Osteocyte (in vitro differentiated cells): ENCODE data around the gene LRRC18. TPM values are rescaled to one million over a fixed set of nuclear protein-coding genes. Genes with fewer than 3 reads are reported as not detected.
A peak's percentile ranks its signal among the peaks of the same experiment; 100 is the strongest.

Experiments
- DNase-seq: peaks from one replicate; pipeline ENCODE4 v3.0.0; 2021; ENCODE audit warnings: mixed read lengths; ENCODE audit not compliant: unreplicated experiment; ENCODE audit errors: extremely low spot score
- H3K27ac Mint-ChIP-seq: one replicate; pipeline ENCODE4 v1.8.0; 2021; ENCODE audit warnings: mild to moderate bottlenecking, mixed read lengths; ENCODE audit not compliant: unreplicated experiment
- H3K27me3 Mint-ChIP-seq: one replicate; pipeline ENCODE4 v1.8.0; 2021; ENCODE audit warnings: mixed read lengths; ENCODE audit not compliant: unreplicated experiment
- H3K36me3 Mint-ChIP-seq: one replicate; pipeline ENCODE4 v1.8.0; 2021; ENCODE audit warnings: mixed read lengths; ENCODE audit not compliant: unreplicated experiment
- H3K4me1 Mint-ChIP-seq: one replicate; pipeline ENCODE4 v1.8.0; 2021; ENCODE audit warnings: mixed read lengths; ENCODE audit not compliant: unreplicated experiment
- H3K4me3 Mint-ChIP-seq: one replicate; pipeline ENCODE4 v1.8.0; 2021; ENCODE audit warnings: mild to moderate bottlenecking, moderate library complexity, mixed read lengths; ENCODE audit not compliant: unreplicated experiment
- H3K9me3 Mint-ChIP-seq: one replicate; pipeline ENCODE4 v1.8.0; 2021; ENCODE audit warnings: mixed read lengths; ENCODE audit not compliant: unreplicated experiment
- total RNA-seq: library from RNA; stranded (reverse); gene quantifications from 2 replicates; pipeline ENCODE4 v1.2.1, GENCODE V29; 2021
- TF ChIP-seq, protein P1 (sequence below): fragments of 200-600 bp; sonication (generic); IDR thresholded peaks from 2 replicates; pipeline ENCODE4 v1.5.0; 2021; ENCODE audit warnings: antibody characterized with exemption, mild to moderate bottlenecking, moderate library complexity

Gene LRRC18
- total RNA-seq, 1 donor from 2014 or later = not detected

DNA sequence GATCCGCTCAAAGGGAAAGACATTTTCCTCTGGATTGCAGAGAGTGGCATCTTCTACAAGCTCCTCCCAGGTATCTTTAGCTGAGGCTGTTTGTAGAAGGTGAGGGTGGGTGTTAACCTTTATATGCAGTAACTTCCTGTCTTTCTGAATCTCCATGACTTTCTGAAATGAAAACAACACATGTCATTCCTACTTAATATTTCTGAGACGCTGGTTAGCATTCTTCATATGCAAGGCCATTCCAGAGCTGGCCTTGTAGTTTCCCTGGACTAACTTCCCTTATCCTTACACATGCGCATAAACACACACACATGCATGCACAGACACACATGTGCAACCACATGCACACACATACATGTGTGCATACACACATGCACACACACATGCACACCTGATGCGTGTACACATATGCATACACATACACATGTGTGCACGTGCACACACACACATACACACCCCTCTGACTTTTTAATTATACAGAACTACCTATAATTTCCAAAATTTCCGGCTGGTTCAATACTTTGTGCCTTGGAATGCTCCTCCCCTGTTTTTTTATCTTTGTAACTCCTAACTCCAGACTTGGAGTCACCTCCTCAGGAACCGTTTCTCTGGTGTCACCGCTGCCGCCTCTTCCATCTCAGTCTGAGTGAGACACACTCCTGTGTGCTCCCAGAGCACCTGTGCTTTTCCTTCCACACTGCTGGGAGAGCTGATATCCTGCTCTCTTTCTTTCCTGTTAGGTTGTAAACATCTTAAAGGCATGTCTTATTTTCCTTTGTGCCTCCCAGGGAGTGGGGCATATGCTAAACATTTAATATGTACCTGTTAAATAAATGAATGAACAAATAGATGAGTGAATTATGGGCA lies 55.2 kb downstream of the LRRC18 start:
- H3K36me3 Mint-ChIP-seq = no peaks in the 10 kb centered on the region
- DNase-seq = peak; percentile 54

DNA sequence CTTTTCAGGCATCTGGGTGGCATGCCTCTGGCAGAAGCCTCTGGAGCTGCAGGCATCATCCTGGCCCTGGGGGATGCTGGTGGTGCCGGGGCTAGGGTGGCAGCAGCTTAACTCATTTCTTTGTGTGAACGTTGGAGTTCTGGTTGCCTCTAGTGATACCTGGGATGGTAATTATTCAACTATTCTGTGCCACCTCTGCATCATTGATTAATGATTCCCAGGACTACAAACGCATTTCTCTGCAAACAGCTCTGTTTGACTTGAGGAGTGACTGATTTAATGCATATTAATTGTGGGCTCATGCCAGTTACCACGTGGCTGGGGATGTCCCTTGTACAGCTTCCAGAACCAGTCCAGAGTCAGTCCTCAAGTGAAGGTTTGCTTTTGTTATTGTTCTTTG lies 55.9 kb downstream of the LRRC18 start:
- Mint-ChIP-seq H3K27me3 (no peaks in the 10 kb centered on the region), H3K4me1 (no peaks in the 10 kb centered on the region), H3K27ac (no peak overlapping the region), H3K9me3 (no peaks in the 10 kb centered on the region), H3K36me3 (no peaks in the 10 kb centered on the region), H3K4me3 (no peak overlapping the region)
- TF ChIP-seq, protein P1, sequence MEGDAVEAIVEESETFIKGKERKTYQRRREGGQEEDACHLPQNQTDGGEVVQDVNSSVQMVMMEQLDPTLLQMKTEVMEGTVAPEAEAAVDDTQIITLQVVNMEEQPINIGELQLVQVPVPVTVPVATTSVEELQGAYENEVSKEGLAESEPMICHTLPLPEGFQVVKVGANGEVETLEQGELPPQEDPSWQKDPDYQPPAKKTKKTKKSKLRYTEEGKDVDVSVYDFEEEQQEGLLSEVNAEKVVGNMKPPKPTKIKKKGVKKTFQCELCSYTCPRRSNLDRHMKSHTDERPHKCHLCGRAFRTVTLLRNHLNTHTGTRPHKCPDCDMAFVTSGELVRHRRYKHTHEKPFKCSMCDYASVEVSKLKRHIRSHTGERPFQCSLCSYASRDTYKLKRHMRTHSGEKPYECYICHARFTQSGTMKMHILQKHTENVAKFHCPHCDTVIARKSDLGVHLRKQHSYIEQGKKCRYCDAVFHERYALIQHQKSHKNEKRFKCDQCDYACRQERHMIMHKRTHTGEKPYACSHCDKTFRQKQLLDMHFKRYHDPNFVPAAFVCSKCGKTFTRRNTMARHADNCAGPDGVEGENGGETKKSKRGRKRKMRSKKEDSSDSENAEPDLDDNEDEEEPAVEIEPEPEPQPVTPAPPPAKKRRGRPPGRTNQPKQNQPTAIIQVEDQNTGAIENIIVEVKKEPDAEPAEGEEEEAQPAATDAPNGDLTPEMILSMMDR = no peak
- DNase-seq = peak; percentile 42

More for the DNA sequence above, 55.2 kb downstream of the LRRC18 start:
- Mint-ChIP-seq H3K27me3 (no peaks in the 10 kb centered on the region), H3K4me1 (no peaks in the 10 kb centered on the region), H3K9me3 (no peaks in the 10 kb centered on the region), H3K27ac (no peak overlapping the region), H3K4me3 (no peak overlapping the region)
- TF ChIP-seq, protein P1 = no peak

DNA sequence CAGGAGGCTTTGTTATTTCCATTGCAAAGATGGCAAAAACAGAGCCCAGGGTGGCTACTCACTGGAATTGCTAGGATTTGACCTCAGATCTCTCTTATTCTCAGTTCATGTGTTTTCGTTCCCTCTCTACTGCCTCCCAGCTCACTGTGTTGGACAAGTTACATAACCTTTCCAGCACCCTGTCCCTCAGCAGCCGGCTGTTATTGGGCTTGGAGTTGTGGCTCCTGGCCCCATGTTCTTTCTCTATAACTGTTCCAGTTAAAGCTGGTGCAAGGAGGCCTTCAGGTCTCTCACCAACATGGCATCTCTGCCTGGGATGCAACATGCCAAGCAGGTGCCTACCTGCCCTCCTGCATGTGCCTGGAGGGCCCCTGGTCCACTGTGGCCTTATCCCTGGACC lies 56.8 kb downstream of the LRRC18 start:
- H3K27ac Mint-ChIP-seq = no peak overlapping the region
- H3K36me3 Mint-ChIP-seq = no peaks in the 10 kb centered on the region
- H3K9me3 Mint-ChIP-seq = no peaks in the 10 kb centered on the region
- H3K4me3 Mint-ChIP-seq = no peak overlapping the region
- no peaks in the 10 kb centered on the region for H3K27me3 Mint-ChIP-seq
- peak; percentile 74 for DNase-seq
- TF ChIP-seq, protein P1 = no peak
- no peaks in the 10 kb centered on the region for H3K4me1 Mint-ChIP-seq

DNA sequence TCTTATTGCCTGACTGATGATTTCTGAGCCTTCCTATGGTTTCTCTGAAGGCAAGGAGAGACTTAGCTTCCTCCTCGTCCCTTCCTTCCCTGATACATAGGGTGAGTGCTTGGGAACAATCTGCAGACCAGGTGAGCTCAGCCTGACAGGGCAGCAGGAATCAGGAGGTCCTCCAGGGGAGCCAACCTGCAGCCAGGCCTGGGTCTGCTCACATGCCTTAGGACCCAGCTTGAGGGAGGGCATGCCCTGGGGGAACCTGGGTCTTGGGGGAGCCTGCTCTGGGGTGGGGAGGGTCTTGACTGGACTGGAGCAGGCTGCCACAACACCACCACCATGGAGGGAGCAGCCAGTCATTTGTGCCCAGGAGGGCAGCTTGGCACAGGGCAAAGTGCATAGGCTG lies 57.7 kb downstream of the LRRC18 start:
- Mint-ChIP-seq H3K27me3 (no peaks in the 10 kb centered on the region), H3K27ac (no peak overlapping the region), H3K4me1 (no peaks in the 10 kb centered on the region), H3K4me3 (no peak overlapping the region), H3K36me3 (no peaks in the 10 kb centered on the region), H3K9me3 (no peaks in the 10 kb centered on the region)
- TF ChIP-seq, protein P1 = no peak
- peak; percentile 74 for DNase-seq

DNA sequence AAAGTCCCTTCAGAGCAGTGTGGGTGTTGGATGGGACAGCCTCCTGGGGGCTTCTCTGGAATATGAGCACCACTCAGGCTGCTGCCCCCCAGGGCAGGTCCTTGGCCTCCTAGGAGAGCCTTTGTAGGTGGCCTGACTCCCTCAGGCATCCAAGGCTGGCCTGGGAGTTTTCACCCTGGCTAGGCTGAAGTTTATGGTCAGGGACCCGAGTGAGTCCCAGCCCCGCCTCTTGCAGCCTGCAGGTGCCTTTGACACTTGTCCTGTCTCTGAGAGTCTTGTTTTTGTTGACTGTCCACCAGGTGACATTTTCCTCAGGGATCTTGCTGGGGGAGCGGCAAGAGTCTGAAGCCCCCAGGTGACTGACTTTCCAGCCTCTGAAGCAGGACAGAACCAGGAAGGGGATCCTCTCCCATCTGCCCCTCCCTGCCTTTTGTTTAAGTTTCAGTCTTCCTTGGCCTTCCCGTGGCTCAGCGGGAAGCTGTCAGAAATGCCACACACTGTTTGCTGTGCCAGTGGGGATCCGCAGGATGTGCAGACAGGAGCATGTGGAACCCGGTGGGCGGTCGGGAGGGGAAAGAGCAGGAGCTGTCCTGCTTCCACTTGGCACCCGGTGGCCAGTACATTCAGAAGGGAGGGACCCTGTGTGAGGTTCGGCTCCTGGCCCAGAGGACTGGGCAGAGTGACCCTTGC lies 59.5 kb downstream of the LRRC18 start:
- Mint-ChIP-seq H3K27ac (no peak overlapping the region), H3K36me3 (no peaks in the 10 kb centered on the region), H3K4me1 (no peaks in the 10 kb centered on the region), H3K4me3 (no peak overlapping the region), H3K27me3 (no peaks in the 10 kb centered on the region), H3K9me3 (no peaks in the 10 kb centered on the region)
- TF ChIP-seq, protein P1 = no peak
- peak; percentile 77 for DNase-seq
